Neural progenitor cell (in vitro differentiated cells): ENCODE measurements around the gene HM13. TPM values are rescaled to one million over a fixed set of nuclear protein-coding genes. Genes with fewer than 3 reads are reported as not detected.

Source experiments
- DNase-seq: peaks from one replicate; pipeline ENCODE4 v3.0.0-alpha.2; 2016; ENCODE audit warnings: low spot score
- H2AFZ ChIP-seq: fragments of 200-600 bp; sonication (generic); replicated peaks from 2 replicates; pipeline ENCODE4 v1.6.1; 2016; ENCODE audit warnings: antibody characterized with exemption
- H3F3A ChIP-seq: fragments of 200-600 bp; sonication (generic); 2 replicates; pipeline ENCODE4 v1.6.1; 2016; ENCODE audit warnings: antibody characterized with exemption, low read depth
- H3K27ac ChIP-seq: fragments of 200-600 bp; sonication (generic); 2 replicates; pipeline ENCODE4 v1.5.1; 2016; ENCODE audit warnings: mild to moderate bottlenecking
- H3K27me3 ChIP-seq: fragments of 200-600 bp; sonication (generic); 2 replicates; pipeline ENCODE4 v1.6.1; 2016; ENCODE audit warnings: mild to moderate bottlenecking, moderate library complexity
- H3K36me3 ChIP-seq: fragments of 200-600 bp; sonication (generic); 2 replicates; pipeline ENCODE4 v1.5.1; 2016
- H3K4me1 ChIP-seq: fragments of 200-600 bp; sonication (generic); 2 replicates; pipeline ENCODE4 v1.6.1; 2016; ENCODE audit warnings: mixed run types
- H3K4me2 ChIP-seq: fragments of 200-600 bp; sonication (generic); 2 replicates; pipeline ENCODE4 v1.6.1; 2016
- H3K4me3 ChIP-seq: fragments of 200-600 bp; sonication (generic); 2 replicates; pipeline ENCODE4 v1.5.1; 2016
- H3K79me2 ChIP-seq: fragments of 200-600 bp; sonication (generic); 2 replicates; pipeline ENCODE4 v1.6.1; 2016; ENCODE audit warnings: low read depth
- H3K9ac ChIP-seq: fragments of 200-600 bp; sonication (generic); 2 replicates; pipeline ENCODE4 v1.6.1; 2016
- H3K9me3 ChIP-seq: fragments of 200-600 bp; sonication (generic); 2 replicates; pipeline ENCODE4 v1.5.1; 2016; ENCODE audit warnings: low read depth
- H4K20me1 ChIP-seq: fragments of 200-600 bp; sonication (generic); 2 replicates; pipeline ENCODE4 v1.6.1; 2016; ENCODE audit warnings: low read depth
- H3K27ac Mint-ChIP-seq: 3 replicates; pipeline ENCODE4 v1.8.0; 2021; ENCODE audit warnings: mixed read lengths
- H3K27me3 Mint-ChIP-seq: 2 replicates; pipeline ENCODE4 v1.8.0; 2022; ENCODE audit warnings: low read depth, mild to moderate bottlenecking, inconsistent platforms, moderate library complexity, mixed read lengths; ENCODE audit not compliant: insufficient read depth
- H3K36me3 Mint-ChIP-seq: 3 replicates; pipeline ENCODE4 v1.8.0; 2021; ENCODE audit warnings: mixed read lengths
- H3K4me1 Mint-ChIP-seq: 3 replicates; pipeline ENCODE4 v1.8.0; 2021; ENCODE audit warnings: mixed read lengths
- H3K4me3 Mint-ChIP-seq: 3 replicates; pipeline ENCODE4 v1.8.0; 2021; ENCODE audit warnings: mild to moderate bottlenecking, moderate library complexity, mixed read lengths
- H3K9me3 Mint-ChIP-seq: 3 replicates; pipeline ENCODE4 v1.8.0; 2020; ENCODE audit warnings: mixed read lengths
- CTCF ChIP-seq: fragments of 200-600 bp; sonication (generic); IDR thresholded peaks from 2 replicates; pipeline ENCODE4 v1.5.1; 2017; ENCODE audit warnings: antibody characterized with exemption, mild to moderate bottlenecking
- EZH2 ChIP-seq: fragments of 200-600 bp; sonication (generic); IDR thresholded peaks from 2 replicates; pipeline ENCODE4 v1.6.1; 2017; ENCODE audit warnings: antibody characterized with exemption, mild to moderate bottlenecking, moderate library complexity
- EZH2phosphoT487 ChIP-seq: fragments of 200-600 bp; sonication (generic); IDR thresholded peaks from 2 replicates; pipeline ENCODE4 v1.6.1; 2017; ENCODE audit warnings: antibody characterized with exemption
- total RNA-seq: library from RNA; depleted of rRNA; stranded (reverse); fragments of >200 nt; gene quantifications from 2 replicates; pipeline ENCODE4 v1.2.3, GENCODE V29; 2015; ENCODE audit warnings: low replicate concordance

The HM13 gene
- total RNA-seq, 1 donor from 2014 or later: 46.2 TPM

DNA sequence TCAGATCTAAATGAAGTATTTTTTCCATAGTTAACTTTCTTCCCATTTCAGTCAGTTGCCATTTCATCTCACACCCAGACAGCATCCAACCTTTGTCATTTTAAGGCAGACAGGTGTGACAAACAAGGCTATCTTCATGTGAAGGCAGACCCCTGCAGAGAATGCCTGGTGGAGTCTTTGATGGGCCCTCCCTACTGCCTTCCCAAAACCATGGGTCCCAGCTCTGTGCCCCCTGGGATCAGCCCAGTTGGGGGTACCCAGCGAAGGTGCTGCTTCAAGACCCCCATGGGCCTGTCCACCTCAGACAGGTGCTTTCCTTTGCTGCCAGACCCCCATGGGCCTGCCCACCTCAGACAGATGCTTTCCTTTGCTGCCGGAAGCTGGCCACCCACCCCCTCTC is 62.5 kb downstream of the HM13 start:
- Histone ChIP-seq H3K4me3 (no peak overlapping the region), H3K9ac (no peak overlapping the region), H3K4me1 (peaks cover 20% of the 10 kb centered on the region), H3K27me3 (no peaks in the 10 kb centered on the region), H3K9me3 (no peaks in the 10 kb centered on the region), H3K27ac (no peak overlapping the region), H4K20me1 (no peaks in the 10 kb centered on the region), H3F3A (peaks cover 38% of the 10 kb centered on the region), H3K4me2 (no peak overlapping the region), H3K36me3 (no peaks in the 10 kb centered on the region), H2AFZ (no peak overlapping the region), H3K79me2 (no peaks in the 10 kb centered on the region)
- peaks cover 7% of the 10 kb centered on the region for H3K27me3 Mint-ChIP-seq
- H3K9me3 Mint-ChIP-seq: peaks cover 2% of the 10 kb centered on the region
- H3K36me3 Mint-ChIP-seq: peaks cover 9% of the 10 kb centered on the region
- peak overlapping the region; percentile 85 for H3K27ac Mint-ChIP-seq
- DNase-seq: no peak
- no peak overlapping the region for H3K4me3 Mint-ChIP-seq
- H3K4me1 Mint-ChIP-seq: peaks cover 48% of the 10 kb centered on the region
- TF ChIP-seq EZH2phosphoT487: no peak
- TF ChIP-seq CTCF: no peak
- no peak for TF ChIP-seq EZH2

- Histone ChIP-seq H3K9ac (no peak overlapping the region), H3K4me3 (no peak overlapping the region), H3K27me3 (no peaks in the 10 kb centered on the region), H3K4me2 (no peak overlapping the region), H2AFZ (no peak overlapping the region), H3K27ac (no peak overlapping the region), H3K4me1 (peaks cover 18% of the 10 kb centered on the region), H3F3A (peaks cover 39% of the 10 kb centered on the region), H3K79me2 (no peaks in the 10 kb centered on the region), H3K36me3 (no peaks in the 10 kb centered on the region), H4K20me1 (no peaks in the 10 kb centered on the region), H3K9me3 (no peaks in the 10 kb centered on the region)
- H3K4me3 Mint-ChIP-seq: no peak overlapping the region
- no peak for DNase-seq
- peaks cover 7% of the 10 kb centered on the region for H3K27me3 Mint-ChIP-seq
- peaks cover 45% of the 10 kb centered on the region for H3K4me1 Mint-ChIP-seq
- peaks cover 2% of the 10 kb centered on the region for H3K9me3 Mint-ChIP-seq
- TF ChIP-seq CTCF: no peak
- TF ChIP-seq EZH2phosphoT487: no peak
- TF ChIP-seq EZH2: no peak
- H3K27ac Mint-ChIP-seq: peak overlapping the region; percentile 85
- H3K36me3 Mint-ChIP-seq: peaks cover 9% of the 10 kb centered on the region
Observed at GRCh38 chr20:31577194-31577593, 63.0 kb downstream of the HM13 start.

DNA sequence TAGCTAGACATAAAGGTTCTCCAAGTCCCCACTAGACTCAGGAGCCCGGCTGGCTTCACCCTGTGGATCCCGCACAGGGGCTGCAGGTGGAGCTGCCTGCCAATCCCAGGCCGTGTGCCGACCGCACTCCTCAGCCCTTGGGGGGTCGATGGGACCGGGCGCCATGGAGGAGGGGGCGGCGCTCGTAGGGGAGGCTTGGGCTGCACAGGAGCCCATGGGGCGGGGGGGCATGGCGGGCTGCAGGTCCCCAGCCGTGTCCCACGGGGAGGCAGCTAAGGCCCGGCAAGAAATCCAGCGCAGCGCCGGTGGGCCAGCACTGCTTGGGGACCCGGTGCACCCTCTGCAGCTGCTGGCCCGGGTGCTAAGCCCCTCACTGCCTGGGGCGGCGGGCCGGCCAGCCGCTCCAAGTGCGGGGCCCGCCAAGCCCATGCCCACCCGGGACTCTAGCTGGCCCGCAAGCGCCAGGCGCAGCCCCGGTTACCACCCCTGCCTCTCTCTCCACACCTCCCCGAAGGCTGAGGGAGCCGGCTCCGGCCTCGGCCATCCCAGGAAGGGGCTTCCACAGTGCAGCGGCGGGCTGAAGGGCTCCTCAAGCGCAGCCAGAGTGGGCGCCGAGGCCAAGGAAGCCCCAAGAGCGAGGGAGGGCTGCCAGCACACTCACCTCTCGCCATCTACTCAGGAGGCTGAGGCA is 64.4 kb downstream of the HM13 start:
- TF ChIP-seq CTCF (no peak), EZH2phosphoT487 (no peak), EZH2 (no peak)
- no peak overlapping the region for H2AFZ ChIP-seq
- H3K9me3 ChIP-seq: no peaks in the 10 kb centered on the region
- no peaks in the 10 kb centered on the region for H3K27me3 ChIP-seq
- Mint-ChIP-seq H3K4me3 (no peak overlapping the region), H3K27ac (peak overlapping the region; percentile 82), H3K27me3 (peaks cover 7% of the 10 kb centered on the region), H3K36me3 (peaks cover 9% of the 10 kb centered on the region), H3K9me3 (peaks cover 2% of the 10 kb centered on the region), H3K4me1 (peaks cover 36% of the 10 kb centered on the region)
- peaks cover 14% of the 10 kb centered on the region for H3K4me1 ChIP-seq
- H4K20me1 ChIP-seq: no peaks in the 10 kb centered on the region
- no peak for DNase-seq
- no peaks in the 10 kb centered on the region for H3K79me2 ChIP-seq
- H3K36me3 ChIP-seq: no peaks in the 10 kb centered on the region
- no peak overlapping the region for H3K9ac ChIP-seq
- no peak overlapping the region for H3K27ac ChIP-seq
- no peak overlapping the region for H3K4me3 ChIP-seq
- no peak overlapping the region for H3K4me2 ChIP-seq
- H3F3A ChIP-seq: peaks cover 30% of the 10 kb centered on the region
